T-cell (primary cell): ENCODE results near the gene COL13A1. TPM values are rescaled to one million over a fixed set of nuclear protein-coding genes. Genes with fewer than 3 reads are reported as not detected.

Experiments
- ATAC-seq, 4 experiments: fragments of 200-7000 bp in 3 of 4; fragments of 150-1000 bp in 1 of 4; cut with Tn5 transposase; replicated peaks in 1 of 4; 1 replicate in 3 of 4; 2 replicates in 1 of 4; pipeline ENCODE4 v1.10.0; 2021; ENCODE audit warnings: moderate library complexity in 3 of 4, mild to moderate bottlenecking in 2 of 4, moderate number of reproducible peaks in 1 of 4
- CTCF ChIA-PET, 2 donors: fragments of 300-600 bp; sonication (Branson Sonifier 250); formaldehyde crosslinking; loops; one replicate each; lab custom pipeline; 2022; ENCODE audit warnings: antibody characterized with exemption in 2 of 2; lab: Charles Lee
- POLR2A ChIA-PET, 2 donors: fragments of 300-600 bp; sonication (Branson Sonifier 250); formaldehyde crosslinking; loops; one replicate each; lab custom pipeline; 2022; ENCODE audit warnings: antibody characterized with exemption in 2 of 2; lab: Charles Lee
- DNase-seq, 35 experiments: peaks; one replicate each; pipeline versions ENCODE4 v3.0.0 to v3.0.0-alpha.2; 2013 to 2023
- H3K27ac ChIP-seq: one replicate; pipeline ENCODE4 v1.5.1; 2013; ENCODE audit warnings: low read length
- H3K27me3 ChIP-seq, 2 experiments: replicated peaks in 1 of 2; 1 replicate in 1 of 2; 2 replicates in 1 of 2; pipeline versions ENCODE4 v1.6.1 to v1.7.0; 2013; ENCODE audit warnings: low read length in 1 of 2, mixed read lengths in 1 of 2; ENCODE audit not compliant: control insufficient read depth in 2 of 2, insufficient read depth in 2 of 2; ENCODE audit errors: extremely low read depth in 1 of 2
- H3K36me3 ChIP-seq, 2 donors: 1 replicate in 1 of 2; 2 replicates in 1 of 2; pipeline versions ENCODE4 v1.6.1 to v1.7.0; 2013; ENCODE audit warnings: low read length in 1 of 2; ENCODE audit not compliant: control insufficient read depth in 2 of 2, insufficient read depth in 1 of 2; ENCODE audit errors: extremely low read depth in 1 of 2
- H3K4me1 ChIP-seq, 2 experiments: 1 replicate in 1 of 2; 2 replicates in 1 of 2; pipeline versions ENCODE4 v1.6.1 to v1.7.0; 2013; ENCODE audit warnings: low read length in 2 of 2, mixed read lengths in 1 of 2; ENCODE audit not compliant: insufficient read depth in 2 of 2, control insufficient read depth in 1 of 2; ENCODE audit errors: extremely low read depth in 1 of 2
- H3K4me3 ChIP-seq, 2 donors: 1 replicate in 1 of 2; 2 replicates in 1 of 2; pipeline versions ENCODE4 v1.5.1 to v1.7.0; 2013; ENCODE audit warnings: mild to moderate bottlenecking in 2 of 2, low read length in 1 of 2, moderate library complexity in 1 of 2; ENCODE audit not compliant: control insufficient read depth in 1 of 2; ENCODE audit errors: extremely low read depth in 1 of 2
- H3K9me3 ChIP-seq: 2 replicates; pipeline ENCODE4 v1.7.0; 2013
- H3K27ac Mint-ChIP-seq, 2 donors: one replicate each; pipeline ENCODE4 v1.8.0; 2020 to 2021; ENCODE audit warnings: mild to moderate bottlenecking in 2 of 2, mixed read lengths in 2 of 2
- H3K27me3 Mint-ChIP-seq, 2 donors: one replicate each; pipeline ENCODE4 v1.8.0; 2021 to 2022; ENCODE audit warnings: mixed read lengths in 2 of 2
- H3K36me3 Mint-ChIP-seq: one replicate; pipeline ENCODE4 v1.8.0; 2021; ENCODE audit warnings: mixed read lengths
- H3K4me1 Mint-ChIP-seq, 3 donors: one replicate each; pipeline ENCODE4 v1.8.0; 2020 to 2022; ENCODE audit warnings: mixed read lengths in 3 of 3, mild to moderate bottlenecking in 1 of 3
- H3K4me3 Mint-ChIP-seq, 3 donors: one replicate each; pipeline ENCODE4 v1.8.0; 2020 to 2022; ENCODE audit warnings: mild to moderate bottlenecking in 3 of 3, mixed read lengths in 3 of 3, moderate library complexity in 3 of 3
- H3K9me3 Mint-ChIP-seq, 3 donors: one replicate each; pipeline ENCODE4 v1.8.0; 2020 to 2022; ENCODE audit warnings: mixed read lengths in 3 of 3
- WGBS: methylation state at CpG from one replicate; pipeline ENCODE4 v1.1.5; 2013; ENCODE audit warnings: missing lambda C conversion rate; ENCODE audit not compliant: insufficient coverage; 5-methylcytosine and 5-hydroxymethylcytosine counted together
- total RNA-seq, 35 experiments: library from RNA in 6 of 35; stranded (reverse) in 6 of 35; fragments of 120-200 nt in 1 of 35; gene quantifications; one replicate each; pipeline versions ENCODE4 v1.2.1 to v1.2.4 and lab custom pipeline; 2013 to 2026

Gene COL13A1
- under 1 TPM in 1 of 5 donors, not detected in 4; 0.09 TPM for total RNA-seq
- total RNA-seq (2013), result 0.11 TPM
- total RNA-seq (lab: John Stamatoyannopoulos, UW), result 0 to 0.37 (median 0) reads per million in 29 experiments

DNA sequence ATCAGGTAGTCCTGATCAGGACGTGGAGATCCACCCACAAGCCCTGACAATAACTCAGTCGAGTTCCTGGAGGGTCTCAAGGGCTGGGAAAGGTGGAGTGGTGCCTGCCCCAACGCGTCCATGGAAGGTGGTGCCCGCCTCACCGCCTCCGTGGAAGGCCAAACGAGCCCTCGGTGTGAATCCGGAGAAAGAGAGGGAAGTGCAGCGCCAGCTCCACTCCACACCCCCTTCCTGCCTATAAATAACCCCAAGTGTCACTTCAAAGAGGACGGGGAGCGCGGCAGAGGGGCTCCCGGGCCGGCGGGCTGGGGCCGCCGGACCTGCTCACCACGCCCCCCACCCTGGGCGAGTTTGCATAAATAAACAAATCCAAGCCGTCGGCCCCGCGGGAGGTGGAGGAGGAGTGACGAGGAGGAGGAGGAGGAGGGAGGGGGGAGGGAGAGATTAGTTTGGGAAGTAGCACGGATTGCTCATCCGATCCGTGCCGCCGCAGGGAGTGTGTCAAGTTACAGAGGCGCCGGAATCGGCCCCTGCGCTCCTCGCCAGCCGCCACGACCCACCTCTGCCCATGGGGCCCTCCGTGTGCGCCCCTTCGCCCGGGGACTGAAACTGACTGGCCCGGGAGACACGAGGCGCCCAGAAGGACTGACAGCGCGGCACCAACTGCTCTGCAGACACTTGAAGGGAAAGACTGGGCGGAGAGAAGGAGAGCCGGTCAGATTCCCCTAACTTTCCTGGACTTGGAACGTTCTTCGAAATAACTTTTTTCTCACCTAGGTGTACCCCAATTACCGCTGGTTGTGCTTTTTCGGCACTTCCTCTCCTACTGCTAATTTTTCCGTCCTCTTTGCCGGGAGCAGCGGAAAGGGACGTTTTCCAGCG lies at the start of gene COL13A1:
Gene COL13A1 (plus strand): TSS at position 473 of the 882 bp plus-strand sequence. CDS start 518 bp downstream, outside the sequence.
- peak within 1 kb of the TSS; percentile 37 to 58 (median 44) for H3K4me3 Mint-ChIP-seq
- DNase-seq (no peak), ATAC-seq (no peak)
- ChIA-PET CTCF (interaction anchor here in 1 of 2 donors (1.0 kb wide), 1 partner anchor 42 kb away, joined by 3 read pairs; no protein-coding TSS in a partner anchor), POLR2A (no interaction called here)
- no peak within 1 kb of the TSS for H3K27ac Mint-ChIP-seq
- Histone ChIP-seq H3K27ac (no peak within 1 kb of the TSS), H3K4me3 (peak within 1 kb of the TSS in 1 of 2 donors; percentile 54), H3K36me3 (no peaks in the 10 kb centered on the region), H3K9me3 (no peaks in the 10 kb centered on the region), H3K4me1 (peaks cover 0 to 14% of the 10 kb centered on the region in 2 experiments), H3K27me3 (peaks cover 7 to 70% of the 10 kb centered on the region in 2 experiments)
- H3K27me3 Mint-ChIP-seq, result peaks cover 39 to 58% of the 10 kb centered on the region in 2 donors
- no peaks in the 10 kb centered on the region for H3K9me3 Mint-ChIP-seq
- WGBS, result 4% methylated on average over 36 of the region's 58 CpGs
- H3K4me1 Mint-ChIP-seq, result peaks cover 10 to 15% (median 11%) of the 10 kb centered on the region in 3 donors
- no peaks in the 10 kb centered on the region for H3K36me3 Mint-ChIP-seq

DNA sequence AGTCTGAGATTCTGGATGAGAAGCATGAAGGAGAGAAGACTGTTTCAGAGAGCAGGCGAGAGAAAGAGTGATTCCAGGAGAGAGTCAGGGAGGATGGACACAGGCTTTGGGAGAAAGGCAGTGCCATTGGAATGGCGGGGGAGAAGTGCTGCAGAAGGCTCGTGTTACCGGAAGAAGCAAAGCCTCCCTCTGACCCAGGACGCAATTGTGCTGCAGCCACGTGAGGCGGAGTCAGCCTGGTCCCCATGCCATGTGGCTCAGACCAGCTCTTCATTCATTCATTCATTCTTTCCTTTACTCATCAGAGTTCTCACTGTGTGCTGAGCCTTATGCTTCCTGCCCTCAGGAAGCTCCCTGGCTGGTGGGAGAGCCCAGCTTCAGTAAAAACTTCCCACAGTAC lies 49.2 kb upstream of the COL13A1 start:
- Mint-ChIP-seq H3K9me3 (peaks cover 0 to 5% (median 0%) of the 10 kb centered on the region in 3 donors), H3K27me3 (peaks cover 6 to 29% of the 10 kb centered on the region in 2 donors), H3K27ac (no peak overlapping the region), H3K36me3 (no peaks in the 10 kb centered on the region), H3K4me1 (no peaks in the 10 kb centered on the region), H3K4me3 (no peak overlapping the region)
- Histone ChIP-seq H3K27me3 (peaks cover 0 to 34% of the 10 kb centered on the region in 2 experiments), H3K9me3 (no peaks in the 10 kb centered on the region), H3K36me3 (no peaks in the 10 kb centered on the region), H3K27ac (no peak overlapping the region), H3K4me1 (no peaks in the 10 kb centered on the region), H3K4me3 (no peak overlapping the region)
- DNase-seq (no peak), ATAC-seq (no peak)
- CTCF ChIA-PET, result no interaction called here
- POLR2A ChIA-PET, result no interaction called here
- WGBS, result 85% methylated on average over 7 of the region's 7 CpGs

DNA sequence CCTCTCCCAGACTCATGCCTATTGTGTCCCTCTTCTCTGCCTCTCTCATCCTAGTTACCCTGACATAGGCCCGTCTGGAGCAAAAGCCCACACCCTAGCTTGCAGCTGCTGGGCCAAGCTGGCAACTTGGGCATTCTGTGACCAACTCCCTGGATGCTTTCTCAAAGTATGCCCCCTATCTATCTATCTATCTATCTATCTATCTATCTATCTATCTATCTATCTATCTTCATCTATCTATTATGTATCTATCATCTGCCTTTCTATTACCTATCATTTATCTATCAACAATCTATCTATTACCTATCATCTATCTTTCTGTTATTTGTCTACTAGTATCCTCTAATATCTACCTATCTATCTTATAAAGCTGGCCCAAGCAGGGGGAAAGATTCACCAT lies 45.4 kb upstream of the COL13A1 start:
- Mint-ChIP-seq H3K4me1 (no peaks in the 10 kb centered on the region), H3K27me3 (peaks cover 11% of the 10 kb centered on the region in 2 donors), H3K36me3 (no peaks in the 10 kb centered on the region), H3K4me3 (no peak overlapping the region), H3K9me3 (peaks cover 0 to 5% (median 0%) of the 10 kb centered on the region in 3 donors), H3K27ac (no peak overlapping the region)
- Histone ChIP-seq H3K36me3 (no peaks in the 10 kb centered on the region), H3K9me3 (no peaks in the 10 kb centered on the region), H3K27ac (no peak overlapping the region), H3K4me1 (no peaks in the 10 kb centered on the region), H3K27me3 (peaks cover 0 to 22% of the 10 kb centered on the region in 2 experiments), H3K4me3 (no peak overlapping the region)
- WGBS, result 73% methylated on average over 1 of the region's 1 CpG
- ChIA-PET CTCF (no interaction called here), POLR2A (no interaction called here)
- DNase-seq (no peak), ATAC-seq (no peak)

DNA sequence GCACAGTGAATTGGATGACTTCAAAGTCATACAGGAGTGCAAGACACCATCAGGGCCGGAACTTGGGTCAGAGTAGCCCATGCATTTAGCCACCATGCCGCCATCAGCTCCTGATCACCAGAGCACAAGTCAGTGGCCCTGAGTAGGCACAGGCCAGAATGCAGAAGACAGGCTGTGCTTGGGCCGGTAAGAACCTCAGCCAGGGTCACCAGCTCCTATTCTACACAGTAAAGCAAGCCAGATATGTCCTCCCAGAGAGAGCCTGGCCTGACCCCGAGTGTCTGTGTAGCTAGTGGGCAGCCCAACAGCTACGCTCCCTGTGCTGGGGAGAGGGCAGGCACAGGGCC lies 44.5 kb upstream of the COL13A1 start:
- CTCF ChIA-PET, result interaction anchor here in 1 of 2 donors (0.5 kb wide), 1 partner anchor 1943 kb away, joined by 4 read pairs; no protein-coding TSS in a partner anchor
- H3K27me3 Mint-ChIP-seq, result peaks cover 7 to 16% of the 10 kb centered on the region in 2 donors
- no peak overlapping the region for H3K27ac Mint-ChIP-seq
- ATAC-seq, result no peak
- H3K4me3 ChIP-seq, result no peak overlapping the region
- peaks cover 0 to 29% of the 10 kb centered on the region in 2 experiments for H3K27me3 ChIP-seq
- H3K4me1 Mint-ChIP-seq, result no peaks in the 10 kb centered on the region
- H3K4me3 Mint-ChIP-seq, result no peak overlapping the region
- H3K36me3 ChIP-seq, result no peaks in the 10 kb centered on the region
- DNase-seq, result no peak
- 94% methylated on average over 5 of the region's 5 CpGs for WGBS
- no peaks in the 10 kb centered on the region for H3K4me1 ChIP-seq
- H3K9me3 Mint-ChIP-seq, result peaks cover 0 to 5% (median 0%) of the 10 kb centered on the region in 3 donors
- no peaks in the 10 kb centered on the region for H3K36me3 Mint-ChIP-seq
- POLR2A ChIA-PET, result no interaction called here
- H3K27ac ChIP-seq, result no peak overlapping the region
- no peaks in the 10 kb centered on the region for H3K9me3 ChIP-seq

DNA sequence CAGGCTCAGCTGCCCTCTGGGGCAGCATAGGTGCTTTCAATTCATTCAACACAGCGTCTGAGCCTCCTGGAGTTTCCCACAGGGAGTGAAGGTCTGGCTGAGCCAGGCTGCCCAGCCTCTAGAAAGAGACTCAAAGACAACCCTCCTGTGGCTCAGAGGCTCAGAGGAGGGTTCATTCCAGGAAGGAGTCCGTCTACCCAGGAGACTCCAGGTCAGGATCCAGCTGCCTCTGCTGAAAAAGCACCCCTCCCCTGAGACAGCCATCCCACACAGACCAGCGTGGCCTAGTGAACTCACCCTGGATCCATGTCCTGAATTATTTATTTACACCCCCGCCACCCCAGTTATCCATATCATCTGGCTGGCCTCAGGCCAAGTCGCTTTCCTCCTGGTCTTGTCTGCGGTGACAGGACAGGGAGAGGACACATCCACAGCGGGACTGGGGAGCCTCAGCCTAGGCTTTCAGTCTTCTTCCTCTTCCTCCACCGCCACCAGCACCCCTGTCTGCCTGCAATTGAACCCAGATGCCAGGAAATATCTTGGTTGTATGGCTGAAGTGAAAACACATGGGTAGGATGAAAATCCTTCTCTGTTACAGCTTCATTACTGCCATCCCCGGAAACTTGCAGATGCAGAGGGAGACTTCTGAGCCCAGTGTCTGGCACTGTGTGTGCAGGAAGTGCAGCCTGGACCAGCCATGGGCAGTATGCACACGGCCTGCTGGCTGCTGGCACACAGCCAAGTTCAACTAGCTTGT lies 44.0 kb upstream of the COL13A1 start:
- no peak for DNase-seq
- 86% methylated on average over 4 of the region's 10 CpGs for WGBS

DNA sequence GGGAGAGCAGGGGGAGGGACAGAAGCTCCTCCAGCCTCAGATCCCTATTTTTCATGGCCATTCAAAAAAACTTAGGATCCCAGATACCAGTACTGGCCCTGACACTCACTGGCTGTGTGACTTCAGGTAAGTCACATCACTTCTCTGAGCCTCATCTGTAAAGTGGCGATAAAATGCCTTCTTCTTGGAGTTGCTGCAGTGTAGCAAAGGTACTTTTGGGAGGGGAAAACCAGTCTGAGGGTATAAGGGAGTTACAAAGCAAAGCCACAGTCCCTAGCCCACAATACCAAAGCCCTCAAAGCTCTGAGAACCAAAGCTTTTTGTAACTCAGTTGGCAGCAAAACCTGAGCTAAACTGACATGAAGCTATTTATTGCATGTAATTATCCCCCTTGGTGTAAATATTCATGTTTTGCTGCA lies 43.4 kb upstream of the COL13A1 start:
- Mint-ChIP-seq H3K9me3 (peaks cover 0 to 5% (median 0%) of the 10 kb centered on the region in 3 donors), H3K4me1 (no peaks in the 10 kb centered on the region), H3K4me3 (no peak overlapping the region), H3K36me3 (no peaks in the 10 kb centered on the region), H3K27ac (no peak overlapping the region), H3K27me3 (peaks cover 4 to 19% of the 10 kb centered on the region in 2 donors)
- POLR2A ChIA-PET, result no interaction called here
- CTCF ChIA-PET, result no interaction called here
- no peak for DNase-seq
- no peak overlapping the region for H3K4me3 ChIP-seq
- H3K36me3 ChIP-seq, result no peaks in the 10 kb centered on the region
- ATAC-seq, result no peak
- no peaks in the 10 kb centered on the region for H3K4me1 ChIP-seq
- H3K27ac ChIP-seq, result no peak overlapping the region
- no CpG with 5 or more reads among the region's 1 CpG for WGBS
- no peaks in the 10 kb centered on the region for H3K9me3 ChIP-seq
- H3K27me3 ChIP-seq, result peaks cover 0 to 27% of the 10 kb centered on the region in 2 experiments

More for the DNA sequence above, 44.0 kb upstream of the COL13A1 start:
- no peaks in the 10 kb centered on the region for H3K4me1 ChIP-seq
- H3K9me3 ChIP-seq, result no peaks in the 10 kb centered on the region
- H3K4me3 ChIP-seq, result no peak overlapping the region
- H3K27ac Mint-ChIP-seq, result no peak overlapping the region
- peaks cover 4 to 19% of the 10 kb centered on the region in 2 donors for H3K27me3 Mint-ChIP-seq
- no peaks in the 10 kb centered on the region for H3K4me1 Mint-ChIP-seq
- H3K27me3 ChIP-seq, result peaks cover 0 to 26% of the 10 kb centered on the region in 2 experiments
- H3K9me3 Mint-ChIP-seq, result peaks cover 0 to 5% (median 0%) of the 10 kb centered on the region in 3 donors
- H3K36me3 Mint-ChIP-seq, result no peaks in the 10 kb centered on the region
- no peak overlapping the region for H3K27ac ChIP-seq
- ChIA-PET CTCF (interaction anchor here in 1 of 2 donors (0.5 kb wide), 1 partner anchor 1944 kb away, joined by 4 read pairs; no protein-coding TSS in a partner anchor), POLR2A (no interaction called here)
- no peak for ATAC-seq
- no peaks in the 10 kb centered on the region for H3K36me3 ChIP-seq
- H3K4me3 Mint-ChIP-seq, result no peak overlapping the region
